ENCODE data around the gene EIF2S1. TPM values are rescaled to one million over a fixed set of nuclear protein-coding genes. Genes with fewer than 3 reads are reported as not detected.

Gene EIF2S1
- polyA plus RNA-seq, 1 experiment = 149 TPM

DNA sequence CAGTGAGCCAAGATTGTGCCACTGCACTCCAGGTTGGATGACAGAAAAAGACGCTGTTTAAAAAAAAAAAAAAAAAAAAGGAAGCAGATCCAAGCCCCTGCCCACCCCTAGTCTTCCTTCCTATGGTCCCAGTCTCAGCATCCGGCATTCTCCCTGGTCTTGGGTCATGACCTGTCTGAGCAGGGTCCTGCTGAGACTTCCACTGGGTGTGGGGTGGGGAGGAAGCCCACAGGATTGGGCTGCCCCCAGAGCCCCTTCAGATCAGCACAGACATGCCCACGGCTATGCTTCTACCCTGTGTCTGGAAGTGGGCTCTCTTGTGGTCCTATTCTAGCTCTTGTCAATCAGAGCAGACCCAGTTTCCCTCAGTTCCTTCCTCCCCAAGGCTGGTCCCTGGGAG lies 64.4 kb downstream of the EIF2S1 start:
- POLR2A ChIA-PET = no interaction called here
- Histone ChIP-seq H3K27ac (ENCODE audit: low read depth, low read length) (no peak overlapping the region), H3K4me3 (ENCODE audit: low read depth, low read length) (no peak overlapping the region), H3K9me3 (ENCODE audit: control insufficient read depth, insufficient read depth, low read length) (no peaks in the 10 kb centered on the region), H3K27me3 (ENCODE audit: control insufficient read depth, insufficient read depth, low read length) (peaks cover 6% of the 10 kb centered on the region)
- CTCF ChIA-PET = interaction anchor here (0.6 to 5.8 kb wide), 9 partner anchors 9 to 344 kb away, joined by 3 to 114 read pairs (median 5); no protein-coding TSS in a partner anchor
- DNase-seq (ENCODE audit: low read depth, low spot score) = no peak
- TF ChIP-seq, protein P1, sequence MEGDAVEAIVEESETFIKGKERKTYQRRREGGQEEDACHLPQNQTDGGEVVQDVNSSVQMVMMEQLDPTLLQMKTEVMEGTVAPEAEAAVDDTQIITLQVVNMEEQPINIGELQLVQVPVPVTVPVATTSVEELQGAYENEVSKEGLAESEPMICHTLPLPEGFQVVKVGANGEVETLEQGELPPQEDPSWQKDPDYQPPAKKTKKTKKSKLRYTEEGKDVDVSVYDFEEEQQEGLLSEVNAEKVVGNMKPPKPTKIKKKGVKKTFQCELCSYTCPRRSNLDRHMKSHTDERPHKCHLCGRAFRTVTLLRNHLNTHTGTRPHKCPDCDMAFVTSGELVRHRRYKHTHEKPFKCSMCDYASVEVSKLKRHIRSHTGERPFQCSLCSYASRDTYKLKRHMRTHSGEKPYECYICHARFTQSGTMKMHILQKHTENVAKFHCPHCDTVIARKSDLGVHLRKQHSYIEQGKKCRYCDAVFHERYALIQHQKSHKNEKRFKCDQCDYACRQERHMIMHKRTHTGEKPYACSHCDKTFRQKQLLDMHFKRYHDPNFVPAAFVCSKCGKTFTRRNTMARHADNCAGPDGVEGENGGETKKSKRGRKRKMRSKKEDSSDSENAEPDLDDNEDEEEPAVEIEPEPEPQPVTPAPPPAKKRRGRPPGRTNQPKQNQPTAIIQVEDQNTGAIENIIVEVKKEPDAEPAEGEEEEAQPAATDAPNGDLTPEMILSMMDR (IDR thresholded peaks at IDR 0.05; ENCODE audit: low read depth, low read length) = no peak

DNA sequence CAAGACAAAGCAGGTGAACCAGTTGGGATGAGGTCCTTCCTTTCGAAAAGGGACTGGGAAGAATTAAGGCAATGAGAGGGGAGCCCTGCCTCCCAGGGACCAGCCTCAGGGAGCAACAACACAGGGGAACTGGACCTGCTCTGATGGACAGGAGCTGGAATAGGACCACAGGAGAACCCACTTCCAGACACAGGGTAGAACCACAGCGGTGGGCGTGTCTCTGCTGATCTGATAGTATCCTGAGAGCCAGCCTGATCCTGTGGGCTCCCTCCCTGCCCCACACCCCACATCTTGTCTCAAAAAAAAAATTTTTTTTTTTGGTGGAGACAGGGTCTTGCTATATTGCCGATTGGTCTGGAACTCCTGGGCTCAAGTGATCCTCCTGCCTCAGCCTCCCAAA lies 65.5 kb downstream of the EIF2S1 start:
- H3K27me3 ChIP-seq (ENCODE audit: control insufficient read depth, insufficient read depth, low read length) = peaks cover 3% of the 10 kb centered on the region
- TF ChIP-seq, protein P1 (IDR thresholded peaks at IDR 0.05; ENCODE audit: low read depth, low read length) = no peak
- no peak for DNase-seq (ENCODE audit: low read depth, low spot score)
- ChIA-PET POLR2A (no interaction called here), CTCF (interaction anchor here (1.9 to 5.8 kb wide), 7 partner anchors 10 to 278 kb away, joined by 4 to 114 read pairs (median 19); partner anchors contain the start of gene PIGH)
- H3K9me3 ChIP-seq (ENCODE audit: control insufficient read depth, insufficient read depth, low read length) = no peaks in the 10 kb centered on the region
- H3K4me3 ChIP-seq (ENCODE audit: low read depth, low read length) = no peak overlapping the region
- no peak overlapping the region for H3K27ac ChIP-seq (ENCODE audit: low read depth, low read length)

DNA sequence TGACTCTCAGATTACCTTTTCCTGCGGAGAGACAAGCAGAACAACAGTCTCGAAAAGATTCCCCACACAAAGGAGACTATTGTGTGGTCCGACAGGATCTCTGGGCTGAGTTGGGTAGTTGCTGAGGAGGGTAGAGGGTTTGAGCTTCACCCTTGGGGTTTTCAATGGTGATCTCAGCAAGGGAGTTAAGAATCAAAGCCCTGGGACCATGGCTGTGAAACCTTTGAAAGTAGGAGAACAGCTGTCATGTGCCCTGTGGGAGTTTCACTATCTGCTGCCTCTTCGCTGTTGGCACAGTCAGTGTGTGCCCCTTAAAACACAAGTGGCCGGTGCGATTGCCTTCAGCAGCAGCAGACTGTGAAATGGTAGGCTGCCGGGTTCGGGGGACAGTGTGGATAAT lies 66.0 kb downstream of the EIF2S1 start:
- no peak for DNase-seq (ENCODE audit: low read depth, low spot score)
- Histone ChIP-seq H3K9me3 (ENCODE audit: control insufficient read depth, insufficient read depth, low read length) (no peaks in the 10 kb centered on the region), H3K4me3 (ENCODE audit: low read depth, low read length) (no peak overlapping the region), H3K27me3 (ENCODE audit: control insufficient read depth, insufficient read depth, low read length) (peaks cover 3% of the 10 kb centered on the region), H3K27ac (ENCODE audit: low read depth, low read length) (no peak overlapping the region)
- TF ChIP-seq, protein P1 (IDR thresholded peaks at IDR 0.05; ENCODE audit: low read depth, low read length) = no peak
- CTCF ChIA-PET = interaction anchor here (0.6 to 5.8 kb wide), 20 partner anchors 8 to 280 kb away, joined by 3 to 114 read pairs (median 7); partner anchors contain the start of genes PIGH, PLEK2 and RDH12
- POLR2A ChIA-PET = no interaction called here

DNA sequence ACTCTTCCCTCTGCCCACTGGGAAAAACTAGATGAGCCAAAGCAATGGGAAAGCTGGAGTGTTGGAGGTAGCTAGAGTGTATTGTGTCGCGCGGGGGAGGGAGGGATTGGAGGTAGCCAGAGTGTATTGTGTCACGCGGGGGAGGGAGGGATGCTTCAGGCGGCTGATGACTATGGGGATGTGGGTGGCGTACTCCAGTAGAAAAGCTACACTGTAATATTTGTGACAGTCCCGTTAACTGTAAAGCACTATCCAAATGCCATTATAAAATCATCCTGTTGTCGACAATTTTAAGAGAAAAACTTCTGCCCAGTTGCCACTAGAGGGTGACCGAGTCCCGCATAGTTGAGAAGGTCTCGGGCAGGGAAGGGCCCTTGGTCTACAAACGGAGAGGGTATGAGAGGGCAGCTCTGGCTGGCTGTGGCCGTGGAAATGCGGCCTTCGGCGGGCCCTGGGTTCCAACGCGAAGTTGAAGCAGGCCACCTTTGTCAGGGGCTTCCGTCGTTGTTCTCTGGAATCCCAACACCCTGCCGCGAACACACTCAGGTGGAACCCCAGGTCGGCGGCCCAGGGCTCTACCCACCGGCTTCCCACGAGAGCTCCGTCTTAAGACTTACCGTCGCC lies 67.0 kb downstream of the EIF2S1 start:
- peaks cover 10% of the 10 kb centered on the region for H3K27me3 ChIP-seq (ENCODE audit: control insufficient read depth, insufficient read depth, low read length)
- H3K27ac ChIP-seq (ENCODE audit: low read depth, low read length) = no peak overlapping the region
- no peak overlapping the region for H3K4me3 ChIP-seq (ENCODE audit: low read depth, low read length)
- TF ChIP-seq, protein P1 (IDR thresholded peaks at IDR 0.05; ENCODE audit: low read depth, low read length) = peak; percentile 86
- no peaks in the 10 kb centered on the region for H3K9me3 ChIP-seq (ENCODE audit: control insufficient read depth, insufficient read depth, low read length)
- peak; percentile 45 for DNase-seq (ENCODE audit: low read depth, low spot score)
- CTCF ChIA-PET = interaction anchor here (0.6 to 5.8 kb wide), 46 partner anchors 9 to 284 kb away, joined by 3 to 114 read pairs (median 6); partner anchors contain the start of genes ARG2, PIGH, PLEK2 and RDH11
- POLR2A ChIA-PET = no interaction called here

DNA sequence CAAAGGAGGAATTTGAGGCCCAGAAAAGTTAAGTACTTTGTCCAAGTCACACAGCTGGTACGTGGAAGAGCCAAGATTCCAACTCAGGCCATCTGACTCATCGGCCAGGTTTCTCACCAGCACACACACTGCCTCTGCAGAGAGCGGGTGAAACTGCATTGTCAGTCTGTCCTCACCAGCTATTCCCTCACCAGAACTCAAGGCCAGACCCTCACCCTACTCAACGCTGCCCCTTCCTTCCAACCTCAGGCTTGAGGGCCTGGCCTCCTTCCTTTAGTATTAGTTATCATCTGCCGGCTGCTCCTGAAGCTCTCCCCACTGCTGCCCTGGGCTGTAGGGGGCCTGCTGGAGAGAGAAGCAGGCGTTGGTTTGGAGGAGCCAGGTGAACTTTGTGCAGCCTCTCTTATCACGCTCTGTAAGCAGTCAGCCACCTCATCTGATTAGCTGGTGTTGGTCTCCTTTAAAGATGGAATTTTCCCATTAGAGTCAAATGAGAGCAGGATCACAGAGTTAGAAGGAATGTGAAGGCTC lies 68.4 kb downstream of the EIF2S1 start:
- POLR2A ChIA-PET = no interaction called here
- TF ChIP-seq, protein P1 (IDR thresholded peaks at IDR 0.05; ENCODE audit: low read depth, low read length) = peak; percentile 7; the same call in 1 of the 2 replicates
- H3K9me3 ChIP-seq (ENCODE audit: control insufficient read depth, insufficient read depth, low read length) = no peaks in the 10 kb centered on the region
- DNase-seq (ENCODE audit: low read depth, low spot score) = peak; percentile 27
- CTCF ChIA-PET = interaction anchor here (0.8 to 5.8 kb wide), 14 partner anchors 10 to 275 kb away, joined by 3 to 114 read pairs (median 10); partner anchors contain the start of genes ARG2 and RDH11
- H3K27me3 ChIP-seq (ENCODE audit: control insufficient read depth, insufficient read depth, low read length) = peaks cover 16% of the 10 kb centered on the region
- H3K27ac ChIP-seq (ENCODE audit: low read depth, low read length) = no peak overlapping the region
- H3K4me3 ChIP-seq (ENCODE audit: low read depth, low read length) = no peak overlapping the region

All from AG04450 (cell line).